GM19193 (cell line): Measurements from ENCODE around the gene MSX2.

ENCODE experiments used
- POLR2A ChIP-seq: IDR thresholded peaks from 4 replicates; pipeline ENCODE4 v1.6.1; 2011; ENCODE audit not compliant: insufficient read depth, insufficient read length; ENCODE audit errors: extremely low read depth

The MSX2 gene

GRCh38 chr5:174723979-174724483 is 351 bp upstream of the MSX2 start:
- no peak for TF ChIP-seq POLR2A

- TF ChIP-seq POLR2A = no peak
These were observed 1.0 kb downstream of the MSX2 start for GRCh38 chr5:174725261-174725990.

GRCh38 chr5:174725991-174726601 is 1.7 kb downstream of the MSX2 start:
- TF ChIP-seq POLR2A = no peak

- no peak for TF ChIP-seq POLR2A
These were observed 2.8 kb downstream of the MSX2 start for GRCh38 chr5:174726916-174727793.

- TF ChIP-seq POLR2A = no peak
These were observed 3.7 kb downstream of the MSX2 start for GRCh38 chr5:174727794-174728680.

- no peak for TF ChIP-seq POLR2A
These were observed 4.8 kb downstream of the MSX2 start for GRCh38 chr5:174729075-174729680.

- TF ChIP-seq POLR2A = no peak
These were observed 7.0 kb downstream of the MSX2 start for GRCh38 chr5:174731214-174732035.

- no peak for TF ChIP-seq POLR2A
These were observed 7.9 kb downstream of the MSX2 start for GRCh38 chr5:174732036-174733020.

GRCh38 chr5:174733091-174733690 is 8.8 kb downstream of the MSX2 start:
- no peak for TF ChIP-seq POLR2A

GRCh38 chr5:174733836-174734235 is 9.5 kb downstream of the MSX2 start:
- TF ChIP-seq POLR2A = no peak
